Limb (tissue), 2 donors: ENCODE results near the gene ACKR1.

Experiments used
- DNase-seq, 2 donors: peaks; one replicate each; pipeline ENCODE4 v3.0.0-alpha.2; 2016; ENCODE audit errors: extremely low spot score in 2 of 2

Gene ACKR1, protein sequence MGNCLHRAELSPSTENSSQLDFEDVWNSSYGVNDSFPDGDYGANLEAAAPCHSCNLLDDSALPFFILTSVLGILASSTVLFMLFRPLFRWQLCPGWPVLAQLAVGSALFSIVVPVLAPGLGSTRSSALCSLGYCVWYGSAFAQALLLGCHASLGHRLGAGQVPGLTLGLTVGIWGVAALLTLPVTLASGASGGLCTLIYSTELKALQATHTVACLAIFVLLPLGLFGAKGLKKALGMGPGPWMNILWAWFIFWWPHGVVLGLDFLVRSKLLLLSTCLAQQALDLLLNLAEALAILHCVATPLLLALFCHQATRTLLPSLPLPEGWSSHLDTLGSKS

DNA sequence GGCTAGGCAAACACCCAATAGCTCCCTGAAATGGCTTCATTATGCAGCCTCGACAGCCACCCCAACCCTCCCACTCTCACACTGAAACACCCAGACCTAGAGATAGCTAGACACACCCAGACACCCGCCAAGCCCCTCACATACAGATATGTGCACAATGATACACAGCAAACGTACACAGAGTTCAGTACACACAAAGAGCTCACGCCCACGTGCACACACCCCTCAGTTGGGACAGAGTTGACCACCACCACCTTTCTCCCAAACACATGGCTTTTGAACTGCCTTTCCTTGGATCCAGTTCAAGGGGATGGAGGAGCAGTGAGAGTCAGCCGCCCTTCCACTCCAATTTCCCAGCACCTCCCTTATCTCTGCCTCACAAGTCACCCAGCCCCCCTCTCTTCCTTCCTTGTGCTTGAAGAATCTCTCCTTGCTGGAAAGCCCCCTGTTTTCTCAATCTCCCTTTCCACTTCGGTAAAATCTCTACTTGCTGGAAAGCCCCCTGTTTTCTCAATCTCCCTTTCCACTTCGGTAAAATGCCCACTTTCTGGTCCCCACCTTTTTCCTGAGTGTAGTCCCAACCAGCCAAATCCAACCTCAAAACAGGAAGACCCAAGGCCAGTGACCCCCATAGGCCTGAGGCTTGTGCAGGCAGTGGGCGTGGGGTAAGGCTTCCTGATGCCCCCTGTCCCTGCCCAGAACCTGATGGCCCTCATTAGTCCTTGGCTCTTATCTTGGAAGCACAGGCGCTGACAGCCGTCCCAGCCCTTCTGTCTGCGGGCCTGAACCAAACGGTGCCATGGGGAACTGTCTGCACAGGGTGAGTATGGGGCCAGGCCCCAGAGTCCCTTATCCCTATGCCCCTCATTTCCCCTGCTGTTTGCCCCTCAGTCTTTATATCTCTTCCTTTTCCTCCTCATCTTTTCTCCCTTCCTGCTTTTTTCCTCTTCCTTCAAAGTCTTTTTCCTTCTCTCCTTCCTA lies at the start of gene ACKR1:
ACKR1 (plus strand) TSS at position 715 of the 981 bp plus-strand sequence; CDS start at position 800, 85 bp downstream.
- DNase-seq: no peak

DNA sequence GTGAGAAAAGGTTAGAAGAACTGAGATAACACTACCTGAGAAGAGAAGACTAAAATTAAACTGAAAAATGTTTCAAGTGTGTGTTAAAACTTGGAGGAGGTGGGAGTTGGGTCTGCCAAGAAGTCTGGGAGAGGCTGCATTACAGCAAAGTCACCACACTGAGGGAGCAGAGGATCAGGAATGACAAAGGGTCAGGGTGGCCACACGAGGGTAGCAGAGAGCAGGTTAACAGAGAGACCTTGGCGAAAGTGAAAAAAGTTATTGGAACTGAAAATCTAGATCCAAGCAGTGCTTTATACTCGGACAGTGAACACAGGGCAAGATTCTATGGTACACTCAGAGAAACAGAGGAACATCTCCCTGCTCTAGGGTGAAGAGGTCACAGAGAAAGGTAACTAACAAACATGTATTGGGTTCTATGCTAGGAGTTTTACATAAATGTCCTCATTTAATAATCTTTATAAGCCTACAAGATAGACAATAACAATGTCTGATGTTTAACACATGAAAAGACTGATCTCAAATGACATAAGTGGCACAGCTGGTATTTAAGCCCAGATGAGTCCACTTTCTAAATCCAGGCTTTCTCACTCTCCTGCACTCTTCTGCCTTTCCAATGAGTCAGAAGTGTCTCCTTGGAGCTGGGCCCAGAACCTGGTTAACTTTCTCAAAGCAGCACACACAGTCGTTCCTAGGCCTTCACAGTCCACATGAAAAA lies 43.5 kb upstream of the ACKR1 start:
- DNase-seq: peak; percentile 82 to 85

DNA sequence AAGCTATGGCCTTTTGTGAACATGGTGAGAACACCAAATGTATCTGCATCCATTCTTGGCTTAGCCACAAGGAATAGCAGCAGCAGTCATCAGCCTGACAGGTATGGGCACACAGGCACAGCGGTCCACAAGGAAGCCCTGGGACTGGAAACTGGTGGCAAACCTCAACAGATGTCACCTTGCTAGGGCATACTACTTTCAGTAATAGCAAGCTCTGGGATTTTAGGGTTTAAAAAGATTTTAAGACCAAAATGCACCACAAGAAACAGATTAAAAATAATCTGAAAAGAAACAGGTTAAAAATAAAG lies 43.0 kb upstream of the ACKR1 start:
- no peak for DNase-seq

DNA sequence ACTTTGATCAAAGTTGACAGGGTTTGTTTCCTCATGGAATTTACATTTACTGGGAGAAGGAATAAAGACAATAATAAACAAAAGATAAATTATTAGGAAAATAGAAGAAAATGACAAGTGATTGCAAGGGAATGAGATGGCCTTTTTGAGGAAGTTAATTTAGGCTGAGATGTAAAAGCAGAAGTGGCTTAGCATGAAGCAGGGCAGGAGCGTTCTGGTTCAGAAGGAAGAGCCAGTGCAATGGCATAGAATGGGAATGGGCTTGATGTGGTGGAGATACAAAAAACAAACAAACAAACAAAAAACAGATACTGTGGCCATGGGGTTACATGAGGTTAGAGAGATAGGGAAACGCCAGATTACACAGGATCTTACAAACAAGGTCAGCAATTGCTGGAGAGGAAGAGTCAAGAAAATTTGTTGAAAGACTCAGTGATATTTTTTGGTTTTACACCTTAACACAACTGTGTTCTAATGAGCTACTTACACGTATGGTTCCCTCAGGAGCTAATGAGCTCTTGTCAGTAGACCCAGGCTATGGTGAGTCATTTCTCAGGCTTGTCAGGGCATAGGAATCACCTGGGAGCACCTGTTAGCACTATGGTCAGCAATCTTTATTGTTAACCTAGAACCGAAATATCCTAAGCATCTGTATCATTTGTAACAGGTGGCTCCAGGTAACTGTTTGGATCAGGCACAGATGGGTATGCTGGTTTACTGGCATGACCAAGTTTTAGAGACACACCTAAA lies 42.0 kb upstream of the ACKR1 start:
- no peak for DNase-seq

DNA sequence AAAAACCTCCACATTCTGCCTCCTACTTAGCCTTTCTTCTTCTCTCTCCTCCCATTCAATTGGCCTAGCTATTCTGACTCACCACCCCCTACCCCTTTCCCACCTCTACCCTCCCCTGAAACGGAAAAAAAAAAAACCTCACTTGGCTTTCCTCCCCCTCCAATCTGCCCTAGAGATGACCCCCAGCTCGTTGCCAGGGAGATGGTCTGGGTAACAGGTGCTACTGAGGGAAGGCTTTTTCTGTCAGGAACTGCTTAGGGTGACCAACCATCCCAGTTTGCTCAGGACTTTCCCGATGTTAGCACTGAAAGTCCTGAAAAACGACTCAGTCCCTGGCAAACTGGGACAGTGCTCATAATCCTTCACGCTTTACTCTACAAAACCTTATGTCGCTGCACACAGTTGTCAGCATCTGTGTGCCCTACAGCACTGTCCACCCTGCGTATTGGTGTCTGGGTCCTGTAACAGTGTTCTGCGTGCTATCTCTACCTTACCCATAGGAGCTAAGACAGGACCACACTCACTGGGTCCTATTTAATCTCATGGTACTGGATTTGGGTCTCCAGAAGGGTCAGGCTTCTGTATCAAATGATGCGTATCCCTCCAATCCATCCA lies 41.0 kb upstream of the ACKR1 start:
- no peak for DNase-seq

DNA sequence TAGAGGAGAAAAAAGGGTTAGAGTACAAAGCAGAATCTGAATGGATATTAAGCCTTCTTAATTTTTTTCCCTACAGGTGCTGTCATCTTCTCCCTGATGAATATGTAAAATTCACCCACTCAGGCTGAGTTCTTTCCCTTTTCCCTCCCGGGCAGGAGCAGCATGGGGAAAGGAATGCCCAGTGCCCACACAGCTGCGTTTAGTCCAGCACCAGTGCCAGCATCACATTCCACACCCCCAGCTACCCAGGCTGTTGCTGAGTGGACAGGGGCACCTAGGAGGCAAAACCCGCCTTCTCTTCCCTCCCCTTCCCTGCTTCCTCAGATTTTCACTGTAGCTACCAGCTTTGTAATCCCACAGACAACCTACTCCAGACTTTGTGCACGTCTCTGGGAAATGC lies 36.6 kb upstream of the ACKR1 start:
- DNase-seq: no peak

DNA sequence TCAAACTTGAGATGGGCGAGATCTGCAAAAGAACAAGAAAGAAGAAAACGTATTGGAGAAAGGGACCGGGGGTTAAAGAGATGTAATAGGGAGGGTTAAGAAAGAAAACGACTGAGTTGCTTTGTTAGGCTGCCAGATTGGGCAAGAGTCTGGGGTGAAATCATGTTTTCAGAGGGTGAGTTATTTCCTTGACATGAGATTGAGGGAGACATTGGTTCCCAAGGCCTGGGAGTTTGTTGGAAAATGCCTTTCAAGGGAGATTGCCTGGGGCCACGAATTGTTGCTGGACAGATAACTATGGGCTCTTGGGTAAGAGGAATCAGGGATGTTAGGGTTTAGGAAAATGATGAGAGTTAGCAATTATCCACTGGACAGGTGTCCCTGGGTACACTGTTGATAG lies 34.0 kb upstream of the ACKR1 start:
- DNase-seq: no peak

DNA sequence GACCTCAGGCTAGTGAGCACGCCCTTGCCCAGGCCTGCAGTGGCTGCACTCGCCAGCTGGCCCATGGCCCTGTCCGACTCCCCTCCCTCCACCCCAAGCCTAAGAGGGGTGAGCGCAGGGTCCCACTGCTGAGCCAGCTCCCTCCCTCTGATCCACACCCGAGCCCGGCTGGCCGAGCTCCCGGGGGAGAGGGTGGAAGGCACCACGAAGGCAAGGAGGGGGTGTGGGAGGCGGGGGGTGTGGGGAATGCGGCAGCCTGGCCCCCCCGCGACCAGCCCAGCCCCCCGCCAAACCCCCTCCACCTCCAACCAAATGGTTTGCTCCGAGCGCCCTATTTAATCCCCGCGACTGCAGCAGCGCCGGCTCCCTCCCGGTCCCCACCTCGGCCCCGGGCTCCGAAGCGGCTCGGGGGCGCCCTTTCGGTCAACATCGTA lies 33.4 kb upstream of the ACKR1 start, which contains the start of gene CADM3:
CADM3 (plus strand) TSS at position 362 of the 434 bp plus-strand sequence. CDS start 151 bp downstream, outside the sequence.
- DNase-seq: peak in 1 of 2 donors; percentile 79

DNA sequence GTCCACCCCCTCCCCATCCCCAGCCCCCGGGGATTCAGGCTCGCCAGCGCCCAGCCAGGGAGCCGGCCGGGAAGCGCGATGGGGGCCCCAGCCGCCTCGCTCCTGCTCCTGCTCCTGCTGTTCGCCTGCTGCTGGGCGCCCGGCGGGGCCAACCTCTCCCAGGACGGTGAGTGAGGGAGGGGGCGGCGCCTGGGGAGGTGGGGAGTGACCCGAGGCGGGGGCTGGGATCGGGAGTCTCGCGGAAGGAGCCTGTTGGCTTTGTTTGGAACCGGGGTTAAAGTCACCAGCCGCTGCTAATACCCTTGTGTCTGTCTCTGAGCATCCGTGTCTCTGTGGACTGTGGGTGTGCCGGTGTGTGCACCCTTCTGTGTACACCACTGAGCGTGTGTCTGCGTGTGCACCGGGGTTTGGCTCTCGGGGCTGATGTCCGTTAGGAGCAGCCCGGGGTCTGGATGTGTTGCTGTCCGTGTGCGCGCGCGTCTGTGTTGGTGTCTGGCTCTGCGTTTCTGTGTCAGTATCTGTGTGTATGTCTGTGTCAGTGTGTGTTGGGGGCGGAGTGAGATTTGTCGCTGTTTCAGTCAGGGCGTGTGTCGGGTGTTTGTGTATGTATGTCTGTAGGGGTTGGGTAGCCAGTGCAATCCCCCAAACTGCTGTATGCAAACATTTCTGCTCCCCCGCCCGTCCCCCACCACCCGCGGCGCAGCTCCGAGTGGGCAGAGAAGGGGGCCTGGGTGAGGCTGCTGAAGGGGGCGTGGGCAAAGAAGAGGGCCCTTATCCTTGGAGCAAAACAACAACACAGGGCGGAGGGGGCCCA lies 32.8 kb upstream of the ACKR1 start:
- peak in 1 of 2 donors; percentile 50 for DNase-seq

DNA sequence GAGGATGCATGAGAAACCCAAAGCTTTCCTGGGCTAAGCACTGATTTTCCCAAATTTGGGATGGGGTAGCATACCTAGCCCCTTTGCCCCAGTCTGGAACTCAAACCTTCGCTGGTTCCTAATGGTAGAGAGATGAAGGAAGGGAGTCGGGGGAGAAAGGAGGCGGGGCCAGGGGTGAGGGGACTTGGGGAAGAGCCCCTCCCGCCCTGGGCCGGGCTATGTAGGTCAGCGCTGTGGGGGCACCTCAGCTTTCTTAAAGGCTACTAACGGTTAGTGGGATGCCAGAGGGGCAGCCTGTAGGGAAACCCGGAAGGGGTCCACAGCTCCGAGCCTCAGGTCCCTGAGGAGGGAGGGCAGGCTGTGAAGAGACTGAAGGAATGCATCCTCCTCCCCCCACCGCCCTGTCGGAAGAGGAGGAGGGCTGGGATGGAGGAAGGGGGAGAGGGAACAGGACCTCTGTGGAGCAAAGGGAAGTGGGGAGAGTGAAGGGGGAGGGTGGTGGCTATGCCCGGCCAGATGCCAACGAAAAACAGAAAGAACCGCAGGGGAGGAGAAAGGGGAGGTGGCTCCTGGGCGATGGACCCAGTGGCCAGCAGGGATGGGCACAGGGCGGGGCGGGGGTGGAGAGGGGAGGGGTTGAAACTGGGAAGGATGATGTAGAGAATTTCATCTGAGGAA lies 31.9 kb upstream of the ACKR1 start:
- peak in 1 of 2 donors; percentile 46 for DNase-seq

DNA sequence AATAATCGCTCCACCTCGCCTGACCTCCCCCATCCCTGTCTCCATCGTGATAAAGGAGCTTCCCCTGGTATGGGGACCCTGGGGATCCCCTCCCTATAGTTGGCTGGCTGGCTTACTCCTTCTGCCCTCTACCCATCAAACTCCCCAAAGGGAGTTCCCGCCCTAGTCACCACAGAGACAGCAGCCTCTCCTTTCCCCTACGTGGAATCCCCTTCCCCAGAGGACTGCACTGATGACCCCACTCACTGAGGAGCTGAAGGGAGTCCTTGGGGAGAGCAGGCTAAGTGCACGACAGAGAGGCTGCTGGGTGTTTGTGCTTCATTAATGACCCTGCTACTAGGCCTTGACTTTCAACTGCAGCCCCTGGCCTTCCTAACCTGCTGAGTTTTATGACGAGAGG lies 31.4 kb upstream of the ACKR1 start:
- DNase-seq: no peak

DNA sequence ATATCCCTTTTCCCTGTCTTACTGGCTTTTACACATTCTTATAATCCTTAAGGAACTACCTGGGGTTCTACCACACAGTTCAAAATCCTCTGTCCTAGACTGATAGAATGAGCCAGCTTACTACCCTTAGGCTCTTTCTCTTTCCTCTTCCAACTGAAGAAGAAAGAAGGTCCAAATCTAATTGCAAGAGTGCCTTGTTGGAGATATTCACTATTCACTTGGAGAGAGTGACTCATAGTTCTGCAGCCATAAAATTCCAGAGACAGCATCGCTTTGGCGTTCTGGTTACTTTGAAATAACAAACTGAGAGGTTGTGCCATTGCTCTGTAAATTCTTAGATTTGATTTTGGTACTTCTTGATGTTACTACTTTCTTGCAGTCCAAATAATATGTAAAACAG lies 29.1 kb upstream of the ACKR1 start:
- no peak for DNase-seq

DNA sequence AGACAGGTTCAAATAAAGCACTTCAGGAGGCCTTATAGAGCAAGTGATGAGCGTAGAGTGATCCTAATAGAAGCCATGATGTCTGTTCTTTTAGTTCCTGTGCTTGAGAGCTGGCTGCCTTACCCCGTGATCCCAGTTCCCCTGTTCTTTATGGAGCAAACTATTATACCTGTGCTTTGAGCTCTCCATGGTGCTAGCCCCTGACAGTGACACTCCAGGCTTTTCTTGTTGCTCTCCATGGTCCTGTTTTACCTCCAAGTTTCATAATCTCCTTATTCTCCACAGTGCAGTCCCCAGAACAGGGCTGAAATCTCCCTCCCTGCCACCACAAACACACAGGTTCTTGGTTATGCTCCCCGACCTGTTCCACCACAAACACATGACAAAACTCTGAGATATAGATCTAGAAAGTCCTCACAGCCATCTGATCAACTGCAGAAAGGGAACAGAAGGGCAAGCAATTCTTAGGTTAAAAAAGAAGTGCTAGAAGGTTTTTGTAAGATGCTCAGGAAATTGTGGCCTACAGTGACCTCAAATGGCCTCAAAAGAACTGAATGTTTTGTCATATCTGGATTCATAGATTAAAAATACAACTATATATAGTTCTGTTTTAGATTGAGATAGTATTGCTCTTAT lies 27.3 kb upstream of the ACKR1 start:
- DNase-seq: peak; percentile 74 to 76

DNA sequence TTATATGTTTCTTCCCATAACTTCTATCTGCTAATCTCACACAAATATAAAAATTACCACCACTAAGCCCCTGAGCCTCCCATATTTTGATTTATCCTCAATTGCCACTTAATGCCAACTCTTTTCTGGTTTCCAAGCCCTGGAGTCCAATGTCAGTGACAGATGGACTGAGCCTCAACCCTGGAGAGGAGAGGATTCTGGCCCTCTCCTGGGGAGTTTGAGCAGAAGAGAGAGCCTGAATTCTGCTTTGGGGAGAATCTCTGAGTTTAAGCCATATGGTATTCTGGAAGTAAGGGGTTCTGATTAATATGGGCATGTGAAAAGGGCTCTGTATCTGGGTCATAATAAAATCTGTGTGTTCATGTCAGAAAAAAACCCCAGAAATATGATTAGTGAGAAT lies 24.8 kb upstream of the ACKR1 start:
- DNase-seq: no peak

DNA sequence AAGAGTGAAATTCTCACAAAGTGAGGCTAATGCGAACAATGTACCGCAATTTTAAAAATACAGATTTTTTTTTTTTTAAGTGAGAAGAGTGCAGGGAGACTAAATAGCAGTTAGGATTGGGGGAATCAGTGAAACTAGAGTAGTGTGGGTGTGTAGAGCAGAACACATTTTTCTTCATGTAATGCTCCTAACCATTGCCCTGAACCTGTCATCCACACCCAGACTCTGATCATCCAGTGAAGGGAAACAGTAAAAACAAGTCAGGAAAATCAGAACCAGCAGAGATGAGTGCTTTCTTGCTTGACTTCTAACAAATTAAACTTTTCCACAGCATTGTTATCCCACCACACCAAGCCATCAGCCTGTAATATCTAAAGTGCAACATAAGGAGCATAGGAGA lies 24.2 kb upstream of the ACKR1 start:
- DNase-seq: no peak

DNA sequence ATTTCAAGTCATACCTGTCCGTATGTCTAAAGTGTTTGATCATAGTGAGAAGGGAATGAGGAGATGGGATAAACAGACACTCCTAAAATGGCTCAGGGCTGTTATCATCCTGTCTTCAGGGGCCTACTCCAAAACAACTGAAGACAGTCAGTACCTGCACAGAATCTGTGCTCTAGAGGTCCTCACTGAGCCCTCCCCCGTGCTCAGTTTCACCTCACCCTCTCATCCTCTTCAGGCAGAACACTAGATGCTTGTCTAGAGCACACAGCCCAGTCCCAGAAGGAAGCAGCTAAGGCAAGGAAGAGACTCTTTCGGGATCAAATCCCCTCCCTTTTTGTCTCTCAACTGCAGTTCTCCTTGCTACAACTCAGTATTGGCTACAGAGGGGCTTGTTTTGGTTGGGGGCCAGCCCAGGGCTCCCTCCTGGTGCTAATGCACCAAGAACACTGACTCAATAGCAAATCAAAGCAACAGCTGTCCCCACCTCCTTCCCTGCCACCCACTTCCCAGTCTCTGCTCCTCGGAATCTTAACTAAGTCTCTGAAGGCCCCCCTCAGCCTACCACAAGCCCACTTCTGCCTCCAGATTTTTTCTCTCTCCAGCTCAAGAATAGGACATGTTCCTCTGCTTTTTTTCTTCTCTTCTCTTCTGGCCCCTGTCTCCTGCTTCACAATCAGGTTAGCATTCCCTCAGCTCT lies 23.2 kb upstream of the ACKR1 start:
- no peak for DNase-seq

DNA sequence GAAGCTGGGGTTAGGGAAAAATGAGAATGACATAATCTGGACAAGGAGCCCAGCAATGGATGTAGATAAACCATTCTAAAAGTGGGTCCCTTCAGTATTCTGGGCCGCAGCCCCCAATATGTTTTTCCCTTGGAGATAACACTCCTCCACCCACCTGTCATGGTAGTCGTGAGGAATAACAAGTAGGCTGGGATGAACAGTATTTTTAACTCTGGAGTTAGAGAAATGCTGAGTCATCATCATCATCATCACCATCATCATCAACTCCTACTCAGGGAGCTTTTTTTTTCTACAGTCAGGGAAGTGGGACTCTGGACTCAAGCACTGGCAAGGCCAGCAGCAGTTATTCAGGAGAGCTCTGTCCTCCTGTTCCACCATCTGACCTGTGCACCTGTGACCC lies 20.5 kb upstream of the ACKR1 start:
- no peak for DNase-seq

DNA sequence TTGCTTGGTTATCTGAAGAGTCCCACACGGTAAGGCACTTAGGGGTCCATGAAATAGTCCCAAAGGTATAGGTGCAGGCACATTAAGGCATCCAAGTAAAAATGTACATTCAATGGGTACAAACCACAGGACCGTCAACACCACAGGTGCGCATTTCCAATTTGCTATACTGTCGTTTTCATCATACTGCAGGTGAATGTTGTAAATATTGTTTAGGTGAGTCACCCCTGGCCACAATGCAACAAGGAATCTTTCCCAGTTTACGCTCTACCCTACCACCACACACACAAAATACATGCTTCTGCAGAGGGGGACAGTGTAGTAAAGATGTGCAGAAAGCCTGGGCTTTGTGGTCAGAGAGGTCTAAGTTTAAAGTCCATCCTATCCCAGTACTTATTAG lies 19.6 kb upstream of the ACKR1 start:
- DNase-seq: no peak
